Endothelial cell (in vitro differentiated cells): ENCODE results near the gene OR7C2. TPM values are rescaled to one million over a fixed set of nuclear protein-coding genes. Genes with fewer than 3 reads are reported as not detected.

ENCODE experiments used
- DNase-seq: peaks from one replicate; pipeline ENCODE4 v3.0.0; 2021; ENCODE audit warnings: low spot score
- H3K27ac Mint-ChIP-seq: one replicate; pipeline ENCODE4 v1.8.0; 2021; ENCODE audit warnings: mixed read lengths, inconsistent platforms; ENCODE audit not compliant: unreplicated experiment
- H3K27me3 Mint-ChIP-seq: one replicate; pipeline ENCODE4 v1.8.0; 2021; ENCODE audit warnings: mild to moderate bottlenecking, moderate library complexity, mixed read lengths, inconsistent platforms; ENCODE audit not compliant: unreplicated experiment
- H3K36me3 Mint-ChIP-seq: one replicate; pipeline ENCODE4 v1.8.0; 2021; ENCODE audit warnings: mild to moderate bottlenecking, low read depth, mixed read lengths, inconsistent platforms; ENCODE audit not compliant: unreplicated experiment
- H3K4me1 Mint-ChIP-seq: one replicate; pipeline ENCODE4 v1.8.0; 2021; ENCODE audit warnings: mild to moderate bottlenecking, mixed read lengths, inconsistent platforms; ENCODE audit not compliant: unreplicated experiment
- H3K4me3 Mint-ChIP-seq: one replicate; pipeline ENCODE4 v1.8.0; 2021; ENCODE audit warnings: mild to moderate bottlenecking, mixed read lengths, inconsistent platforms; ENCODE audit not compliant: unreplicated experiment
- H3K9me3 Mint-ChIP-seq: one replicate; pipeline ENCODE4 v1.8.0; 2021; ENCODE audit warnings: mixed read lengths, inconsistent platforms; ENCODE audit not compliant: unreplicated experiment
- CTCF ChIP-seq: fragments of 200-600 bp; sonication (generic); IDR thresholded peaks from one replicate; pipeline ENCODE4 v1.5.0; 2021; ENCODE audit warnings: antibody characterized with exemption; ENCODE audit not compliant: unreplicated experiment
- total RNA-seq: library from RNA; stranded (reverse); fragmentation: NEBNext Ultra II Directional; extraction: Animal tissue kit (Norgen Biotek cat#: 25700); gene quantifications from one replicate; pipeline ENCODE4 v1.2.1, GENCODE V29; 2021; ENCODE audit not compliant: unreplicated experiment

Gene OR7C2
- total RNA-seq, 1 donor from 2014 or later, result not detected

- TF ChIP-seq CTCF, result no peak
- Mint-ChIP-seq H3K4me3 (no peak overlapping the region), H3K4me1 (peaks cover 9% of the 10 kb centered on the region), H3K36me3 (peaks cover 6% of the 10 kb centered on the region), H3K9me3 (no peaks in the 10 kb centered on the region), H3K27me3 (peaks cover 13% of the 10 kb centered on the region), H3K27ac (no peak overlapping the region)
- no peak for DNase-seq
Measured at GRCh38 chr19:14974488-14974887, 33.2 kb downstream of the OR7C2 start.

- DNase-seq, result no peak
- H3K9me3 Mint-ChIP-seq, result no peaks in the 10 kb centered on the region
- peaks cover 6% of the 10 kb centered on the region for H3K36me3 Mint-ChIP-seq
- peaks cover 9% of the 10 kb centered on the region for H3K4me1 Mint-ChIP-seq
- H3K4me3 Mint-ChIP-seq, result no peak overlapping the region
- peaks cover 13% of the 10 kb centered on the region for H3K27me3 Mint-ChIP-seq
- TF ChIP-seq CTCF, result no peak
- H3K27ac Mint-ChIP-seq, result no peak overlapping the region
Measured at GRCh38 chr19:14977128-14977527, 35.8 kb downstream of the OR7C2 start.

- H3K36me3 Mint-ChIP-seq, result peaks cover 6% of the 10 kb centered on the region
- TF ChIP-seq CTCF, result no peak
- no peaks in the 10 kb centered on the region for H3K9me3 Mint-ChIP-seq
- DNase-seq, result no peak
- peaks cover 9% of the 10 kb centered on the region for H3K4me1 Mint-ChIP-seq
- H3K4me3 Mint-ChIP-seq, result peak overlapping the region; percentile 84
- H3K27me3 Mint-ChIP-seq, result peaks cover 13% of the 10 kb centered on the region
- H3K27ac Mint-ChIP-seq, result no peak overlapping the region
Measured at GRCh38 chr19:14978161-14978776, 37.0 kb downstream of the OR7C2 start.

GRCh38 chr19:14979476-14980255 lies 38.4 kb downstream of the OR7C2 start, which contains the start of gene SLC1A6:
Gene SLC1A6, minus strand, starts transcription at chr19:14979864. Its CDS starts 6,954 bp downstream, at chr19:14972910.
- Mint-ChIP-seq H3K27ac (no peak within 1 kb of the TSS), H3K36me3 (peaks cover 6% of the 10 kb centered on the region), H3K4me1 (peaks cover 9% of the 10 kb centered on the region), H3K4me3 (peak within 1 kb of the TSS; percentile 84), H3K9me3 (no peaks in the 10 kb centered on the region), H3K27me3 (peaks cover 13% of the 10 kb centered on the region)
- TF ChIP-seq CTCF, result no peak
- peak; percentile 47 for DNase-seq

GRCh38 chr19:14985133-14985532 lies 43.8 kb downstream of the OR7C2 start:
- Mint-ChIP-seq H3K27ac (no peak overlapping the region), H3K27me3 (peaks cover 3% of the 10 kb centered on the region), H3K4me3 (no peak overlapping the region), H3K4me1 (no peaks in the 10 kb centered on the region), H3K36me3 (no peaks in the 10 kb centered on the region), H3K9me3 (no peaks in the 10 kb centered on the region)
- no peak for DNase-seq
- TF ChIP-seq CTCF, result no peak
